GM12878 (cell line): ENCODE measurements around the gene TNRC18. TPM values are rescaled to one million over a fixed set of nuclear protein-coding genes. Genes with fewer than 3 reads are reported as not detected.

ENCODE experiments used
- ATAC-seq: fragments of 200-7000 bp; cut with Tn5 transposase; 3 replicates; pipeline ENCODE4 v1.9.1; 2020; ENCODE audit warnings: mild to moderate bottlenecking, moderate library complexity
- BruUV-seq: library from RNA; stranded (reverse); fragments of 400-500 nt; replicated peaks from 2 replicates; lab custom pipeline; 2021; lab: Mats Ljungman, UMichigan
- CTCF ChIA-PET: fragments of 300-600 bp; sonication (Branson Sonifier 250); formaldehyde crosslinking; extraction: SDS; loops from one replicate; lab custom pipeline; 2021; ENCODE audit warnings: inconsistent platforms; lab: Yijun Ruan, JAX
- POLR2A ChIA-PET: fragments of 350-600 bp; formaldehyde crosslinking; extraction: SDS; loops from one replicate; lab custom pipeline; 2021; ENCODE audit warnings: inconsistent platforms; lab: Charles Lee
- RAD21 ChIA-PET: fragments of 300-600 bp; sonication (Branson Sonifier 250); formaldehyde crosslinking; loops from one replicate; lab custom pipeline; 2023; ENCODE audit warnings: antibody characterized with exemption; ENCODE audit not compliant: unreplicated experiment; lab: Charles Lee
- SMC1A ChIA-PET: fragments of 300-600 bp; sonication (Branson Sonifier 250); formaldehyde crosslinking; loops from one replicate; lab custom pipeline; 2023; ENCODE audit not compliant: unreplicated experiment, uncharacterized antibody; lab: Charles Lee
- DNase-seq: peaks from one replicate; pipeline ENCODE4 v3.0.0-alpha.2; 2011; ENCODE audit warnings: low read depth, low spot score
- FAIRE-seq: peaks from 3 replicates; lab custom pipeline; 2011; peaks lifted over from hg19 to GRCh38; lab: Jason Lieb, UNC
- H2AFZ ChIP-seq: 2 replicates; pipeline ENCODE4 v1.6.0; 2011; ENCODE audit warnings: low read depth, low read length, control low read depth; ENCODE audit not compliant: control insufficient read depth
- H3K27ac ChIP-seq: 2 replicates; pipeline ENCODE4 v1.5.1; 2011; ENCODE audit warnings: control low read depth; ENCODE audit not compliant: control insufficient read depth, insufficient read depth
- H3K27me3 ChIP-seq, 2 experiments: replicated peaks in 1 of 2; 2 replicates each; pipeline versions ENCODE4 v1.6.0 to v1.6.1; 2011; ENCODE audit warnings: low read length in 1 of 2; ENCODE audit not compliant: control insufficient read depth in 2 of 2, insufficient read depth in 2 of 2
- H3K36me3 ChIP-seq, 2 experiments: 2 replicates each; pipeline ENCODE4 v1.5.1; 2011; ENCODE audit warnings: low read length in 1 of 2; ENCODE audit not compliant: control insufficient read depth in 2 of 2, insufficient read depth in 2 of 2
- H3K4me1 ChIP-seq: 2 replicates; pipeline ENCODE4 v1.6.1; 2011; ENCODE audit warnings: mild to moderate bottlenecking, low read length, moderate library complexity, mixed read lengths; ENCODE audit not compliant: control insufficient read depth, insufficient read depth
- H3K4me2 ChIP-seq: 2 replicates; pipeline ENCODE4 v1.6.0; 2011; ENCODE audit warnings: control low read depth; ENCODE audit not compliant: control insufficient read depth, insufficient read depth
- H3K4me3 ChIP-seq: fragments of 200-600 bp; sonication (generic); 2 replicates; pipeline ENCODE4 v1.5.1; 2016
- H3K79me2 ChIP-seq: 2 replicates; pipeline ENCODE4 v1.6.0; 2011; ENCODE audit warnings: low read length; ENCODE audit not compliant: control insufficient read depth, insufficient read depth
- H3K9ac ChIP-seq: 2 replicates; pipeline ENCODE4 v1.8.0; 2011; ENCODE audit warnings: low read length, control low read depth, mixed read lengths; ENCODE audit not compliant: control insufficient read depth, insufficient read depth
- H3K9me3 ChIP-seq: replicated peaks from 3 replicates; pipeline ENCODE4 v1.5.1; 2011; ENCODE audit warnings: mild to moderate bottlenecking, low read length; ENCODE audit not compliant: control insufficient read depth, insufficient read depth
- H4K20me1 ChIP-seq: 2 replicates; pipeline ENCODE4 v1.6.0; 2011; ENCODE audit not compliant: control insufficient read depth, insufficient read depth
- IKZF2 ChIP-seq, 2 experiments: fragments of 450-650 bp; IDR thresholded peaks; 2 replicates each; pipeline ENCODE4 v1.6.1; 2017; ENCODE audit warnings: mild to moderate bottlenecking in 2 of 2, moderate library complexity in 2 of 2
- SIN3A ChIP-seq: IDR thresholded peaks from 2 replicates; pipeline ENCODE4 v1.6.1; 2012; ENCODE audit warnings: low read depth, low read length, improper control_type of control experiment
- SMC3 ChIP-seq: IDR thresholded peaks from 2 replicates; pipeline ENCODE4 v1.6.1; 2011; ENCODE audit warnings: low read length, improper control_type of control experiment, borderline replicate concordance
- TBL1XR1 ChIP-seq: IDR thresholded peaks from 2 replicates; pipeline ENCODE4 v1.6.1; 2012; ENCODE audit warnings: low read depth, low read length, improper control_type of control experiment
- ZNF217 ChIP-seq: fragments of 450-650 bp; IDR thresholded peaks from 2 replicates; pipeline ENCODE4 v1.6.1; 2017; ENCODE audit warnings: antibody characterized with exemption, mild to moderate bottlenecking
- WGBS: methylation state at CpG from one replicate; pipeline ENCODE4 v1.1.6; 2016; ENCODE audit warnings: low lambda C conversion rate; ENCODE audit not compliant: insufficient replicate concordance, insufficient coverage; ENCODE audit errors: missing lambda C conversion rate; 5-methylcytosine and 5-hydroxymethylcytosine counted together
- in situ Hi-C: fragments of 300-500 bp; cut with MboI; formaldehyde crosslinking; loops from 9 replicates; pipeline ENCODE4 v1.14.3; 2018; ENCODE audit warnings: mixed read lengths
- intact Hi-C: fragments of 100-400 bp; cut with micrococcal nuclease; formaldehyde crosslinking; loops from one replicate; pipeline ENCODE4 v1.14.2; 2022; ENCODE audit not compliant: unreplicated experiment
- polyA plus RNA-seq, 11 experiments: library from polyadenylated mRNA; depleted of rRNA in 4 of 11; unstranded in 6 of 11; stranded (reverse) in 5 of 11; fragments of >200 nt; fragmentation: Nextera tagmentation in 4 of 11; fragmentation: Illumina TruSeq in 1 of 11; extraction: Ambion mirVana in 4 of 11; extraction: Trizol in 1 of 11; gene quantifications; 1 replicate in 1 of 11; 2 replicates in 10 of 11; pipeline versions ENCODE4 v1.2.1 to v1.2.3, GENCODE V29; 2011 to 2016; ENCODE audit warnings: inconsistent platforms in 2 of 11, missing spikeins in 2 of 11, low read depth in 1 of 11
- total RNA-seq, 4 experiments: library from RNA; depleted of rRNA in 3 of 4; stranded (reverse); fragments of >200 nt in 3 of 4; fragmentation: Illumina TruSeq in 1 of 4; extraction: Trizol in 1 of 4; gene quantifications; 2 replicates each; pipeline versions ENCODE4 v1.2.1 to v1.2.3, GENCODE V29; 2013 to 2021
- TF ChIP-seq, protein P1 (sequence below): IDR thresholded peaks from 2 replicates; pipeline ENCODE4 v1.6.1; 2012; ENCODE audit warnings: low read depth, low read length, improper control_type of control experiment
- TF ChIP-seq, protein P2 (sequence below): fragments of 450-650 bp; IDR thresholded peaks from 2 replicates; pipeline ENCODE4 v1.6.1; 2017; ENCODE audit warnings: mild to moderate bottlenecking, moderate library complexity
- TF ChIP-seq, protein P3 (sequence below): fragments of 150-350 bp; IDR thresholded peaks from 2 replicates; pipeline ENCODE4 v1.6.1; 2016; ENCODE audit warnings: low read depth, low read length
- TF ChIP-seq, protein P4 (sequence below): IDR thresholded peaks from 2 replicates; pipeline ENCODE4 v1.6.1; 2011; ENCODE audit warnings: mild to moderate bottlenecking, low read depth, low read length, moderate library complexity; ENCODE audit not compliant: insufficient replicate concordance
- TF ChIP-seq, protein P5 (sequence below): fragments of 450-650 bp; IDR thresholded peaks from 2 replicates; pipeline ENCODE4 v1.6.1; 2016; ENCODE audit warnings: mild to moderate bottlenecking

Gene TNRC18
- total and polyA plus RNA-seq, 10 of the 15 experiments (the other 5 are each of a cell fraction or from before 2014, with no cell fraction given): 0.02 to 31.7 (median 5.4) TPM

DNA sequence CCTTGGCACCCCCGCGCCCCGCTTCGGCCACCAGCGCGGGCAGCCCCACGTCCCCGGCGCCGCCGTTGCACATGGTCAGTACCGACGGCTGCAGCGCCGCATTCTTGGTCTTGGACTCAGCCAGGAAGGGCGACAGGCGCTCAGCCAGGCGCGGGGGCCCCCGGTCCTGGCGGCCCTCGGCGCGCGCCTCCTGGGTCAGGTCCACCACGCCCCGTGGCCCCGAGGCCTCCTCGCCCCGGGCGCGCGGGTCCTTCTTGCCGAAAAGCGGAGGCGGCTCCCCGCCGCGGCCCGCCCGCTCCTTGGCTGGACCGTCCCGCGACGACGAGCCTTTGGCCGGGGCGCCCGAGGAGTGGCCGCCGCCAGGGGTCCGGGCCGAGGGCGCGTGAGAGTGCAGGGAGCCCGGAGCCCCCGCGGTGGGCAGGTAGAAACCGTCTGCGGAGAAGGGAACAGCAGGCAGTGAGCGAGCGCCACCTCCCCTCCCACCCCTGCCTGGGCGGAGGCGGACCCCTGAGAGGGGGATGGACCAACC lies 34.7 kb downstream of the TNRC18 start:
- Histone ChIP-seq H3K79me2 (peaks cover 1% of the 10 kb centered on the region), H3K4me3 (no peak overlapping the region), H3K27ac (no peak overlapping the region), H3K4me1 (no peaks in the 10 kb centered on the region), H3K36me3 (peaks cover 7 to 12% of the 10 kb centered on the region in 2 experiments), H2AFZ (no peak overlapping the region), H3K27me3 (no peaks in the 10 kb centered on the region), H3K9ac (no peak overlapping the region), H4K20me1 (no peaks in the 10 kb centered on the region), H3K9me3 (no peaks in the 10 kb centered on the region), H3K4me2 (no peak overlapping the region)
- DNase-seq (no peak), FAIRE-seq (no peak), ATAC-seq (no peak)
- CTCF ChIA-PET: no interaction called here
- SMC1A ChIA-PET: no interaction called here
- intact Hi-C loops: no loop called here
- BruUV-seq: no TSS peak
- in situ Hi-C loops: no loop called here
- WGBS: 98% methylated on average over 45 of the region's 64 CpGs
- TF ChIP-seq, protein P1, sequence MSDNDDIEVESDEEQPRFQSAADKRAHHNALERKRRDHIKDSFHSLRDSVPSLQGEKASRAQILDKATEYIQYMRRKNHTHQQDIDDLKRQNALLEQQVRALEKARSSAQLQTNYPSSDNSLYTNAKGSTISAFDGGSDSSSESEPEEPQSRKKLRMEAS: no peak
- TF ChIP-seq, protein P2, sequence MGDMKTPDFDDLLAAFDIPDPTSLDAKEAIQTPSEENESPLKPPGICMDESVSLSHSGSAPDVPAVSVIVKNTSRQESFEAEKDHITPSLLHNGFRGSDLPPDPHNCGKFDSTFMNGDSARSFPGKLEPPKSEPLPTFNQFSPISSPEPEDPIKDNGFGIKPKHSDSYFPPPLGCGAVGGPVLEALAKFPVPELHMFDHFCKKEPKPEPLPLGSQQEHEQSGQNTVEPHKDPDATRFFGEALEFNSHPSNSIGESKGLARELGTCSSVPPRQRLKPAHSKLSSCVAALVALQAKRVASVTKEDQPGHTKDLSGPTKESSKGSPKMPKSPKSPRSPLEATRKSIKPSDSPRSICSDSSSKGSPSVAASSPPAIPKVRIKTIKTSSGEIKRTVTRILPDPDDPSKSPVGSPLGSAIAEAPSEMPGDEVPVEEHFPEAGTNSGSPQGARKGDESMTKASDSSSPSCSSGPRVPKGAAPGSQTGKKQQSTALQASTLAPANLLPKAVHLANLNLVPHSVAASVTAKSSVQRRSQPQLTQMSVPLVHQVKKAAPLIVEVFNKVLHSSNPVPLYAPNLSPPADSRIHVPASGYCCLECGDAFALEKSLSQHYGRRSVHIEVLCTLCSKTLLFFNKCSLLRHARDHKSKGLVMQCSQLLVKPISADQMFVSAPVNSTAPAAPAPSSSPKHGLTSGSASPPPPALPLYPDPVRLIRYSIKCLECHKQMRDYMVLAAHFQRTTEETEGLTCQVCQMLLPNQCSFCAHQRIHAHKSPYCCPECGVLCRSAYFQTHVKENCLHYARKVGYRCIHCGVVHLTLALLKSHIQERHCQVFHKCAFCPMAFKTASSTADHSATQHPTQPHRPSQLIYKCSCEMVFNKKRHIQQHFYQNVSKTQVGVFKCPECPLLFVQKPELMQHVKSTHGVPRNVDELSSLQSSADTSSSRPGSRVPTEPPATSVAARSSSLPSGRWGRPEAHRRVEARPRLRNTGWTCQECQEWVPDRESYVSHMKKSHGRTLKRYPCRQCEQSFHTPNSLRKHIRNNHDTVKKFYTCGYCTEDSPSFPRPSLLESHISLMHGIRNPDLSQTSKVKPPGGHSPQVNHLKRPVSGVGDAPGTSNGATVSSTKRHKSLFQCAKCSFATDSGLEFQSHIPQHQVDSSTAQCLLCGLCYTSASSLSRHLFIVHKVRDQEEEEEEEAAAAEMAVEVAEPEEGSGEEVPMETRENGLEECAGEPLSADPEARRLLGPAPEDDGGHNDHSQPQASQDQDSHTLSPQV: no peak
- TF ChIP-seq, protein P3, sequence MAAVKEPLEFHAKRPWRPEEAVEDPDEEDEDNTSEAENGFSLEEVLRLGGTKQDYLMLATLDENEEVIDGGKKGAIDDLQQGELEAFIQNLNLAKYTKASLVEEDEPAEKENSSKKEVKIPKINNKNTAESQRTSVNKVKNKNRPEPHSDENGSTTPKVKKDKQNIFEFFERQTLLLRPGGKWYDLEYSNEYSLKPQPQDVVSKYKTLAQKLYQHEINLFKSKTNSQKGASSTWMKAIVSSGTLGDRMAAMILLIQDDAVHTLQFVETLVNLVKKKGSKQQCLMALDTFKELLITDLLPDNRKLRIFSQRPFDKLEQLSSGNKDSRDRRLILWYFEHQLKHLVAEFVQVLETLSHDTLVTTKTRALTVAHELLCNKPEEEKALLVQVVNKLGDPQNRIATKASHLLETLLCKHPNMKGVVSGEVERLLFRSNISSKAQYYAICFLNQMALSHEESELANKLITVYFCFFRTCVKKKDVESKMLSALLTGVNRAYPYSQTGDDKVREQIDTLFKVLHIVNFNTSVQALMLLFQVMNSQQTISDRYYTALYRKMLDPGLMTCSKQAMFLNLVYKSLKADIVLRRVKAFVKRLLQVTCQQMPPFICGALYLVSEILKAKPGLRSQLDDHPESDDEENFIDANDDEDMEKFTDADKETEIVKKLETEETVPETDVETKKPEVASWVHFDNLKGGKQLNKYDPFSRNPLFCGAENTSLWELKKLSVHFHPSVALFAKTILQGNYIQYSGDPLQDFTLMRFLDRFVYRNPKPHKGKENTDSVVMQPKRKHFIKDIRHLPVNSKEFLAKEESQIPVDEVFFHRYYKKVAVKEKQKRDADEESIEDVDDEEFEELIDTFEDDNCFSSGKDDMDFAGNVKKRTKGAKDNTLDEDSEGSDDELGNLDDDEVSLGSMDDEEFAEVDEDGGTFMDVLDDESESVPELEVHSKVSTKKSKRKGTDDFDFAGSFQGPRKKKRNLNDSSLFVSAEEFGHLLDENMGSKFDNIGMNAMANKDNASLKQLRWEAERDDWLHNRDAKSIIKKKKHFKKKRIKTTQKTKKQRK: no peak
- TF ChIP-seq, protein P4, sequence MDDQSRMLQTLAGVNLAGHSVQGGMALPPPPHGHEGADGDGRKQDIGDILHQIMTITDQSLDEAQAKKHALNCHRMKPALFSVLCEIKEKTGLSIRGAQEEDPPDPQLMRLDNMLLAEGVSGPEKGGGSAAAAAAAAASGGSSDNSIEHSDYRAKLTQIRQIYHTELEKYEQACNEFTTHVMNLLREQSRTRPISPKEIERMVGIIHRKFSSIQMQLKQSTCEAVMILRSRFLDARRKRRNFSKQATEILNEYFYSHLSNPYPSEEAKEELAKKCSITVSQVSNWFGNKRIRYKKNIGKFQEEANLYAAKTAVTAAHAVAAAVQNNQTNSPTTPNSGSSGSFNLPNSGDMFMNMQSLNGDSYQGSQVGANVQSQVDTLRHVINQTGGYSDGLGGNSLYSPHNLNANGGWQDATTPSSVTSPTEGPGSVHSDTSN: no peak
- no peak for TF ChIP-seq SIN3A
- no peak for TF ChIP-seq IKZF2 (IDR thresholded peaks at IDR 0.05)
- TF ChIP-seq ZNF217: no peak
- no peak for TF ChIP-seq TBL1XR1
- TF ChIP-seq, protein P5, sequence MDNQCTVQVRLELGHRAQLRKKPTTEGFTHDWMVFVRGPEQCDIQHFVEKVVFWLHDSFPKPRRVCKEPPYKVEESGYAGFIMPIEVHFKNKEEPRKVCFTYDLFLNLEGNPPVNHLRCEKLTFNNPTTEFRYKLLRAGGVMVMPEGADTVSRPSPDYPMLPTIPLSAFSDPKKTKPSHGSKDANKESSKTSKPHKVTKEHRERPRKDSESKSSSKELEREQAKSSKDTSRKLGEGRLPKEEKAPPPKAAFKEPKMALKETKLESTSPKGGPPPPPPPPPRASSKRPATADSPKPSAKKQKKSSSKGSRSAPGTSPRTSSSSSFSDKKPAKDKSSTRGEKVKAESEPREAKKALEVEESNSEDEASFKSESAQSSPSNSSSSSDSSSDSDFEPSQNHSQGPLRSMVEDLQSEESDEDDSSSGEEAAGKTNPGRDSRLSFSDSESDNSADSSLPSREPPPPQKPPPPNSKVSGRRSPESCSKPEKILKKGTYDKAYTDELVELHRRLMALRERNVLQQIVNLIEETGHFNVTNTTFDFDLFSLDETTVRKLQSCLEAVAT: no peak
- no peak for TF ChIP-seq SMC3
- POLR2A ChIA-PET: no interaction called here
- RAD21 ChIA-PET: no interaction called here
